Parathyroid adenoma (tissue), 2 donors: ENCODE results near the gene SOHLH1.

Experiments
- H2AFZ ChIP-seq: fragments of 300-600 bp; sonication (generic); one replicate; pipeline ENCODE4 v1.7.0; 2017; ENCODE audit warnings: antibody characterized with exemption, mild to moderate bottlenecking
- H3K27ac ChIP-seq: fragments of 300-600 bp; sonication (generic); one replicate; pipeline ENCODE4 v1.7.0; 2017
- H3K27me3 ChIP-seq: fragments of 300-600 bp; sonication (generic); one replicate; pipeline ENCODE4 v1.7.0; 2017; ENCODE audit warnings: low read length; ENCODE audit not compliant: control insufficient read depth, insufficient read depth
- H3K36me3 ChIP-seq: fragments of 300-600 bp; sonication (generic); one replicate; pipeline ENCODE4 v1.7.0; 2017; ENCODE audit warnings: low read length; ENCODE audit not compliant: control insufficient read depth, insufficient read depth
- H3K4me1 ChIP-seq: fragments of 300-600 bp; sonication (generic); one replicate; pipeline ENCODE4 v1.7.0; 2017; ENCODE audit warnings: control low read depth
- H3K4me2 ChIP-seq: fragments of 300-600 bp; sonication (generic); one replicate; pipeline ENCODE4 v1.7.0; 2017; ENCODE audit warnings: low read length
- H3K4me3 ChIP-seq: fragments of 300-600 bp; sonication (generic); one replicate; pipeline ENCODE4 v1.7.0; 2017; ENCODE audit warnings: low read depth, low read length
- H3K79me2 ChIP-seq: fragments of 300-600 bp; sonication (generic); one replicate; pipeline ENCODE4 v1.7.0; 2017; ENCODE audit warnings: control low read depth
- H3K9ac ChIP-seq: fragments of 300-600 bp; sonication (generic); one replicate; pipeline ENCODE4 v1.7.0; 2017; ENCODE audit warnings: mild to moderate bottlenecking
- H3K9me3 ChIP-seq: fragments of 300-600 bp; sonication (generic); one replicate; pipeline ENCODE4 v1.7.0; 2017; ENCODE audit warnings: low read length; ENCODE audit not compliant: control insufficient read depth
- CTCF ChIP-seq: fragments of 300-600 bp; sonication (generic); IDR thresholded peaks from one replicate; pipeline ENCODE4 v1.7.0; 2017; ENCODE audit warnings: antibody characterized with exemption, mild to moderate bottlenecking
- donor health status: primary hyperparathyroidism.

The SOHLH1 gene

GRCh38 chr9:135663857-135664256 is 35.4 kb downstream of the SOHLH1 start:
- Histone ChIP-seq H3K9me3 (no peaks in the 10 kb centered on the region), H3K4me2 (no peak overlapping the region), H3K36me3 (no peaks in the 10 kb centered on the region), H3K79me2 (no peaks in the 10 kb centered on the region), H3K9ac (no peak overlapping the region), H2AFZ (no peak overlapping the region), H3K27ac (no peak overlapping the region), H3K27me3 (no peaks in the 10 kb centered on the region), H3K4me3 (no peak overlapping the region), H3K4me1 (peaks cover 9% of the 10 kb centered on the region)
- TF ChIP-seq CTCF, result no peak

- Histone ChIP-seq H3K9me3 (no peaks in the 10 kb centered on the region), H3K4me1 (peaks cover 9% of the 10 kb centered on the region), H2AFZ (no peak overlapping the region), H3K9ac (no peak overlapping the region), H3K4me2 (no peak overlapping the region), H3K27me3 (no peaks in the 10 kb centered on the region), H3K4me3 (no peak overlapping the region), H3K36me3 (no peaks in the 10 kb centered on the region), H3K27ac (no peak overlapping the region), H3K79me2 (no peaks in the 10 kb centered on the region)
- TF ChIP-seq CTCF, result no peak
These were observed 35.9 kb downstream of the SOHLH1 start for GRCh38 chr9:135663451-135663770.

- Histone ChIP-seq H3K79me2 (no peaks in the 10 kb centered on the region), H2AFZ (peak within 1 kb of the TSS; percentile 50), H3K36me3 (no peaks in the 10 kb centered on the region), H3K4me3 (no peak within 1 kb of the TSS), H3K9ac (no peak within 1 kb of the TSS), H3K9me3 (no peaks in the 10 kb centered on the region), H3K4me1 (peaks cover 9% of the 10 kb centered on the region), H3K4me2 (peak within 1 kb of the TSS; percentile 30), H3K27ac (peak within 1 kb of the TSS; percentile 81), H3K27me3 (no peaks in the 10 kb centered on the region)
- no peak for TF ChIP-seq CTCF
These were observed 36.4 kb downstream of the SOHLH1 start, which contains the start of gene LCN9 for GRCh38 chr9:135662758-135663450. Gene LCN9 (plus strand): TSS chr9:135663309. CDS start chr9:135663322, 13 bp downstream.

- no peaks in the 10 kb centered on the region for H3K27me3 ChIP-seq
- H3K9me3 ChIP-seq, result no peaks in the 10 kb centered on the region
- TF ChIP-seq CTCF, result no peak
- peaks cover 9% of the 10 kb centered on the region for H3K4me1 ChIP-seq
- H3K36me3 ChIP-seq, result no peaks in the 10 kb centered on the region
- no peak overlapping the region for H3K4me3 ChIP-seq
- H3K27ac ChIP-seq, result peak overlapping the region; percentile 81
- no peak overlapping the region for H3K9ac ChIP-seq
- H3K79me2 ChIP-seq, result no peaks in the 10 kb centered on the region
- H3K4me2 ChIP-seq, result peak overlapping the region; percentile 30
- H2AFZ ChIP-seq, result peak overlapping the region; percentile 50
These were observed 37.3 kb downstream of the SOHLH1 start for GRCh38 chr9:135661816-135662560.
